Esophagus squamous epithelium (tissue), 4 donors: ENCODE data around the gene TMOD2.

Experiments
- POLR2A ChIP-seq, 4 donors: fragments of 450-650 bp; IDR thresholded peaks; one replicate each; pipeline ENCODE4 v1.6.1; 2017; ENCODE audit warnings: antibody characterized with exemption in 4 of 4, mild to moderate bottlenecking in 4 of 4, moderate library complexity in 3 of 4
- TF ChIP-seq, protein P1 (sequence below), 6 experiments: fragments of 450-650 bp in 4 of 6; fragments of 200-600 bp in 2 of 6; sonication (generic) in 2 of 6; IDR thresholded peaks; one replicate each; pipeline ENCODE4 v1.5.1; 2016 to 2019; ENCODE audit warnings: antibody characterized with exemption in 6 of 6, mild to moderate bottlenecking in 4 of 6, moderate library complexity in 4 of 6

DNA sequence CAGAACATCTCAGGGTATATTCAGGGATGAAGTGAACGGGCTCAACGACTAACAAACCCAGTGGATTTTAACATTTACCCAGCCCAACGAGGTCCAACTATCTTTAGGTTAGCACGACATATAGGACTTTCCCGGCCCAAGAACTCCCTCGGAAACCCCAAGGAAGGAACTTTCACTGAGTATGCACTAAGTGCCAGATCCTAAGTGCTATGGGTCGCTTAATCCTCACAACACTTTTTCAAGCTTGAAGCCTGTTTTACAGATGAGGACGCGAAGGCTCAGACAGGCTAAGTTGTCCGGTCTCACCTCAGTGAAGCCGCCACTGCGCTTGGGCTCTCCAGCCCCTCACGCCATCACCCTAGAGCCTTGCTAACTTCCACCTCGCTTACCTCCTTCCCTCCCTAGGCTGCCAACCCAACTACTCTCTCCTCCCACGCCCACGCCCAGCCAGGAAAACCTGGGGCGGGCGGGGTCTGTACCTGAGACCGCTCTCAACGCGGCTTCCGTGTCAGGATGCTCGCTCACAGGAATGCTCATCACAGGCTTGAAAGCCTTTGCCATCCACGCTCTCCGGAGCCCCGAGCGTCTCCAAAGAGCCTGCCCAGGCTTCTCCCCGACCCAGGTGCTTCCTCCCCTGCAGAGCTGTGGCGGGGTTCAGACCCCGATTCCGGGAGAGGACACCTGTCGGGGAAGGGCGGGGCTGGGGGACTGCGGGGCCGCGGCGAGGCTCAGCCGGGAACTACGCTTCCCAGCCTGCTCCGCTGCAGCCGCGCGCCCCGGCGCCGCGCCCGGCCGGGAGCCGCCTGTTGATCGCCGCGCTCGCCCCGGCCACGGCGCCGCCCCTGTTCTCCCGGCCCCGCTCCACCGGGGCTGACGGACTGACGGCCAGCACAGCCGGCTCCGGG, at the start of gene TMOD2:
- TF ChIP-seq, protein P1, sequence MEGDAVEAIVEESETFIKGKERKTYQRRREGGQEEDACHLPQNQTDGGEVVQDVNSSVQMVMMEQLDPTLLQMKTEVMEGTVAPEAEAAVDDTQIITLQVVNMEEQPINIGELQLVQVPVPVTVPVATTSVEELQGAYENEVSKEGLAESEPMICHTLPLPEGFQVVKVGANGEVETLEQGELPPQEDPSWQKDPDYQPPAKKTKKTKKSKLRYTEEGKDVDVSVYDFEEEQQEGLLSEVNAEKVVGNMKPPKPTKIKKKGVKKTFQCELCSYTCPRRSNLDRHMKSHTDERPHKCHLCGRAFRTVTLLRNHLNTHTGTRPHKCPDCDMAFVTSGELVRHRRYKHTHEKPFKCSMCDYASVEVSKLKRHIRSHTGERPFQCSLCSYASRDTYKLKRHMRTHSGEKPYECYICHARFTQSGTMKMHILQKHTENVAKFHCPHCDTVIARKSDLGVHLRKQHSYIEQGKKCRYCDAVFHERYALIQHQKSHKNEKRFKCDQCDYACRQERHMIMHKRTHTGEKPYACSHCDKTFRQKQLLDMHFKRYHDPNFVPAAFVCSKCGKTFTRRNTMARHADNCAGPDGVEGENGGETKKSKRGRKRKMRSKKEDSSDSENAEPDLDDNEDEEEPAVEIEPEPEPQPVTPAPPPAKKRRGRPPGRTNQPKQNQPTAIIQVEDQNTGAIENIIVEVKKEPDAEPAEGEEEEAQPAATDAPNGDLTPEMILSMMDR (IDR thresholded peaks at IDR 0.05) = no peak
- TF ChIP-seq POLR2A (IDR thresholded peaks at IDR 0.05) = peak in 1 of 4 donors; percentile 23
